H1 (cell line): ENCODE results near the gene FAM186B. TPM values are rescaled to one million over a fixed set of nuclear protein-coding genes. Genes with fewer than 3 reads are reported as not detected.

Experiments used
- CTCF ChIA-PET: fragments of 300-600 bp; sonication (Branson Sonifier 250); formaldehyde crosslinking; loops from one replicate; lab custom pipeline; 2021; ENCODE audit not compliant: partially characterized antibody; lab: Charles Lee
- POLR2A ChIA-PET: fragments of 300-600 bp; sonication (Branson Sonifier 250); formaldehyde crosslinking; loops from one replicate; lab custom pipeline; 2021; ENCODE audit warnings: inconsistent platforms; ENCODE audit not compliant: partially characterized antibody; lab: Charles Lee
- DNase-seq, 2 experiments: peaks; one replicate each; pipeline versions ENCODE4 v3.0.0 to v3.0.0-alpha.2; 2010 to 2022; ENCODE audit warnings: low spot score in 2 of 2, low read depth in 1 of 2, mixed read lengths in 1 of 2
- FAIRE-seq: peaks from 2 replicates; lab custom pipeline; 2011; peaks lifted over from hg19 to GRCh38; lab: Jason Lieb, UNC
- H2AFZ ChIP-seq: 2 replicates; pipeline ENCODE4 v1.8.1; 2012; ENCODE audit warnings: low read length, inconsistent platforms
- H2AK5ac ChIP-seq: 2 replicates; pipeline ENCODE4 v1.6.1; 2013; ENCODE audit warnings: low read depth, low read length
- H2BK120ac ChIP-seq: replicated peaks from 2 replicates; pipeline ENCODE3; 2013; ENCODE audit warnings: low read depth, low read length, inconsistent platforms
- H2BK12ac ChIP-seq: 2 replicates; pipeline ENCODE4 v1.6.1; 2013; ENCODE audit warnings: low read depth, low read length
- H2BK15ac ChIP-seq: 2 replicates; pipeline ENCODE4 v1.6.1; 2013; ENCODE audit warnings: low read length
- H2BK20ac ChIP-seq: 2 replicates; pipeline ENCODE4 v1.6.1; 2013; ENCODE audit warnings: low read length
- H2BK5ac ChIP-seq: 2 replicates; pipeline ENCODE4 v1.6.1; 2013; ENCODE audit warnings: low read depth, low read length
- H3K14ac ChIP-seq: 2 replicates; pipeline ENCODE4 v1.6.1; 2013; ENCODE audit warnings: inconsistent platforms; ENCODE audit not compliant: insufficient read length
- H3K18ac ChIP-seq: 2 replicates; pipeline ENCODE4 v1.6.1; 2013; ENCODE audit warnings: low read length; ENCODE audit errors: extremely low read depth
- H3K23ac ChIP-seq: 2 replicates; pipeline ENCODE4 v1.6.1; 2013; ENCODE audit warnings: inconsistent platforms; ENCODE audit not compliant: insufficient read length
- H3K23me2 ChIP-seq: 2 replicates; pipeline ENCODE4 v1.6.1; 2013; ENCODE audit warnings: low read depth, low read length
- H3K27ac ChIP-seq: 2 replicates; pipeline ENCODE4 v1.6.1; 2011; ENCODE audit warnings: low read depth, low read length, inconsistent platforms
- H3K27me3 ChIP-seq, 4 experiments: replicated peaks in 1 of 4; 1 replicate in 1 of 4; 2 replicates in 3 of 4; pipeline versions ENCODE4 v1.6.1 to v1.8.1; 2011 to 2013; ENCODE audit warnings: low read length in 3 of 4, mild to moderate bottlenecking in 3 of 4, inconsistent platforms in 2 of 4, mixed read lengths in 2 of 4, moderate library complexity in 1 of 4; ENCODE audit not compliant: control insufficient read depth in 3 of 4, insufficient read depth in 3 of 4; ENCODE audit errors: extremely low read depth in 1 of 4
- H3K36me3 ChIP-seq, 4 experiments: 2 replicates each; pipeline versions ENCODE4 v1.6.1 to v1.8.1; 2011 to 2013; ENCODE audit warnings: mild to moderate bottlenecking in 4 of 4, low read length in 3 of 4, moderate library complexity in 2 of 4, control low read depth in 1 of 4, inconsistent platforms in 1 of 4; ENCODE audit not compliant: insufficient read depth in 4 of 4, control insufficient read depth in 2 of 4
- H3K4ac ChIP-seq: replicated peaks from 2 replicates; pipeline ENCODE3; 2013; ENCODE audit warnings: low read length, low read depth, mixed read lengths, inconsistent platforms; ENCODE audit not compliant: insufficient read length
- H3K4me1 ChIP-seq, 4 experiments: replicated peaks in 1 of 4; 1 replicate in 1 of 4; 2 replicates in 3 of 4; pipeline versions ENCODE4 v1.6.1 to v1.8.1; 2011 to 2013; ENCODE audit warnings: low read length in 3 of 4, inconsistent platforms in 2 of 4, mixed read lengths in 1 of 4; ENCODE audit not compliant: insufficient read depth in 4 of 4, control insufficient read depth in 3 of 4
- H3K4me2 ChIP-seq, 2 experiments: 2 replicates each; pipeline versions ENCODE4 v1.6.1 to v1.8.1; 2011 to 2013; ENCODE audit warnings: low read depth in 2 of 2, low read length in 2 of 2, control low read depth in 1 of 2, inconsistent platforms in 1 of 2, mild to moderate bottlenecking in 1 of 2; ENCODE audit not compliant: insufficient read depth in 1 of 2
- H3K4me3 ChIP-seq, 4 experiments: fragments of 200-600, 300-600 bp in 1 of 4; sonication (generic), shearing (Covaris generic), sonication (Bioruptor Twin) in 1 of 4; 2 replicates each; pipeline versions ENCODE4 v1.5.1 to v1.8.1; 2011 to 2016; ENCODE audit warnings: low read length in 4 of 4, low read depth in 3 of 4, control low read depth in 2 of 4, inconsistent platforms in 2 of 4, mild to moderate bottlenecking in 2 of 4, mixed read lengths in 1 of 4, moderate library complexity in 1 of 4; ENCODE audit not compliant: insufficient read depth in 2 of 4; ENCODE audit errors: extremely low read depth in 1 of 4
- H3K56ac ChIP-seq: replicated peaks from 2 replicates; pipeline ENCODE3; 2013; ENCODE audit warnings: low read depth, mild to moderate bottlenecking, mixed read lengths, low read length, inconsistent platforms; ENCODE audit not compliant: insufficient read length
- H3K79me1 ChIP-seq: 2 replicates; pipeline ENCODE4 v1.6.1; 2013; ENCODE audit warnings: low read depth, low read length, control low read depth
- H3K79me2 ChIP-seq, 2 experiments: 2 replicates each; pipeline versions ENCODE4 v1.6.1 to v1.8.1; 2012 to 2013; ENCODE audit warnings: low read length in 2 of 2, mild to moderate bottlenecking in 2 of 2, inconsistent platforms in 1 of 2; ENCODE audit not compliant: insufficient read depth in 2 of 2, control insufficient read depth in 1 of 2
- H3K9ac ChIP-seq, 4 experiments: replicated peaks in 1 of 4; 1 replicate in 1 of 4; 2 replicates in 3 of 4; pipeline versions ENCODE4 v1.6.1 to v1.8.1; 2011 to 2013; ENCODE audit warnings: low read depth in 3 of 4, low read length in 3 of 4, control low read depth in 2 of 4, mild to moderate bottlenecking in 2 of 4, moderate library complexity in 2 of 4, inconsistent platforms in 1 of 4; ENCODE audit errors: extremely low read depth in 1 of 4
- H3K9me3 ChIP-seq, 2 experiments: 2 replicates each; pipeline versions ENCODE4 v1.6.1 to v1.8.1; 2012 to 2013; ENCODE audit warnings: mild to moderate bottlenecking in 2 of 2, moderate library complexity in 2 of 2, control low read depth in 1 of 2, inconsistent platforms in 1 of 2, low read depth in 1 of 2, low read length in 1 of 2, mixed read lengths in 1 of 2; ENCODE audit not compliant: insufficient read depth in 2 of 2
- H4K20me1 ChIP-seq, 2 experiments: replicated peaks in 1 of 2; 2 replicates each; pipeline versions ENCODE3 to v1.8.1; 2011 to 2013; ENCODE audit warnings: inconsistent platforms in 2 of 2, low read length in 2 of 2, mild to moderate bottlenecking in 1 of 2; ENCODE audit not compliant: insufficient read depth in 2 of 2, control insufficient read depth in 1 of 2
- H4K5ac ChIP-seq: 2 replicates; pipeline ENCODE4 v1.6.1; 2013; ENCODE audit warnings: low read length, low read depth, mixed read lengths, inconsistent platforms; ENCODE audit not compliant: insufficient read length
- H4K8ac ChIP-seq: 2 replicates; pipeline ENCODE4 v1.8.0; 2013; ENCODE audit warnings: mild to moderate bottlenecking, moderate library complexity, low read length, inconsistent platforms; ENCODE audit not compliant: insufficient read depth; ENCODE audit errors: extremely low read depth
- H4K91ac ChIP-seq: replicated peaks from 2 replicates; pipeline ENCODE3; 2013; ENCODE audit warnings: low read length, mixed read lengths, inconsistent platforms; ENCODE audit not compliant: insufficient read length
- BCL11A ChIP-seq, 2 experiments: IDR thresholded peaks; one replicate each; pipeline ENCODE4 v1.6.1; 2011; ENCODE audit warnings: low read depth in 2 of 2, low read length in 2 of 2, mild to moderate bottlenecking in 2 of 2
- BRCA1 ChIP-seq: IDR thresholded peaks from 2 replicates; pipeline ENCODE4 v1.6.1; 2012; ENCODE audit warnings: low read depth, low read length, improper control_type of control experiment
- EGR1 ChIP-seq: IDR thresholded peaks from 2 replicates; pipeline ENCODE4 v1.6.1; 2011; ENCODE audit warnings: low read depth, low read length, borderline replicate concordance
- KDM4A ChIP-seq: IDR thresholded peaks from one replicate; pipeline ENCODE4 v1.7.1; 2012; ENCODE audit warnings: low read depth, mild to moderate bottlenecking, moderate library complexity, low read length, inconsistent platforms; ENCODE audit not compliant: severe bottlenecking
- SUZ12 ChIP-seq: fragments of 200-600 bp; sonication (generic); IDR thresholded peaks from 2 replicates; pipeline ENCODE4 v1.6.1; 2012; ENCODE audit warnings: mild to moderate bottlenecking, inconsistent platforms, low read length, moderate library complexity, mixed read lengths
- TAF1 ChIP-seq: IDR thresholded peaks from 2 replicates; pipeline ENCODE4 v1.6.1; 2011; ENCODE audit warnings: mild to moderate bottlenecking, low read depth, low read length
- WGBS, 2 experiments: shearing (Covaris generic) in 1 of 2; methylation state at CpG; one replicate each; pipeline versions ENCODE4 v1.1.6 to v1.1.7; 2013 to 2015; ENCODE audit warnings: low lambda C conversion rate in 2 of 2, mixed read lengths in 2 of 2, inconsistent platforms in 1 of 2, low coverage in 1 of 2, missing lambda C conversion rate in 1 of 2; ENCODE audit not compliant: insufficient replicate concordance in 2 of 2, insufficient coverage in 1 of 2, insufficient read length in 1 of 2; ENCODE audit errors: extremely low coverage in 1 of 2, missing lambda C conversion rate in 1 of 2; 5-methylcytosine and 5-hydroxymethylcytosine counted together
- polyA plus RNA-seq, 7 experiments: library from polyadenylated mRNA; depleted of rRNA in 3 of 7; stranded (reverse) in 5 of 7; unstranded in 2 of 7; fragments of >200 nt in 5 of 7; fragments of 200-250 nt in 2 of 7; gene quantifications; 1 replicate in 5 of 7; 2 replicates in 1 of 7; 4 replicates in 1 of 7; pipeline versions ENCODE4 v1.2.1 to v1.2.3, GENCODE V29; 2011 to 2013; ENCODE audit warnings: missing spikeins in 2 of 7, mixed read lengths in 2 of 7
- total RNA-seq: library from RNA; stranded (reverse); fragmentation: NEBNext Ultra II Directional; extraction: Animal tissue kit (Norgen Biotek cat#: 25700); gene quantifications from 2 replicates; pipeline ENCODE4 v1.2.1, GENCODE V29; 2021
- TF ChIP-seq, protein P1 (sequence below): IDR thresholded peaks from 2 replicates; pipeline ENCODE4 v1.6.1; 2011; ENCODE audit warnings: low read length, improper control_type of control experiment

The FAM186B gene
- total and polyA plus RNA-seq, 2 of the 8 experiments (the other 6 are each of a cell fraction or from before 2014, with no cell fraction given) = 0.12 to 0.73 TPM

DNA sequence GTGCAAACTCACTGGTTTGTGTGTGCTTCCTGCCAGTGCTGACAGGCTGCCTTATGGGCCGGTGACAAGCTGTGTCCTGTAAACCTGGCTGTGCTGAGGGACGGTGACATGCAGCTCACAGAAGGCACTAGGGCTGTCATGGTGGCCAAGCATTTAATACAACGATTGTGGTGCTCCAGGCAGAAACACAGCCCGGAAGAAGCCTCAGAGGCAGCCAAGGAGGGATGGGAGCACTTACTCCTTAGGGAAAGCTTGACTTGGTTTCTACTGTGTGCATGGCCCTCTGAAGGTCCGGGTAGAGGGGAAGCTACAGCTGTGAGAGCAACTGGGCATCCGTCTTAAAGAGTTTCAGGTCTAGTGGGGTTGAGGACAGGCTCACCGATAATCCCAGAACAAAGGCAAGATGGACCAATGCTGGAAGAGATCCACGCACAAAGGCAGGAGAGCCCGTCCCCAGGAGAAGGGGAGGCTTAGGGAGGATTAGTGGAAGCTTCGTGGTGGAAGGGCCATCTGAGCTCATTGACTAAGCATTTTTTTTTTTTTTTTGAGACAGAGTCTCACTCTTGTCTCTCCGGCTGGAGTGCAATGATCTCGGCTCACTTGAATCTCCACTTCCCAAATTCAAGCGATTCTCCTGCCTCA is 26.8 kb downstream of the FAM186B start:
- Histone ChIP-seq H2BK20ac (0 out of 2 replicates have a peak overlapping the region, but pooled peaks have one; percentile 80), H3K9me3 (no peaks in the 10 kb centered on the region), H3K18ac (no peak overlapping the region), H3K23ac (no peak overlapping the region), H3K27ac (no peak overlapping the region), H4K8ac (no peak overlapping the region; the same call in 1 of the 2 replicates), H4K91ac (no peak overlapping the region), H2BK5ac (no peak overlapping the region), H3K79me1 (no peaks in the 10 kb centered on the region; the same call in 1 of the 2 replicates), H3K27me3 (no peaks in the 10 kb centered on the region), H2BK12ac (no peak overlapping the region), H3K23me2 (no peaks in the 10 kb centered on the region), H3K9ac (no peak overlapping the region; a peak in 2 of 7 replicates), H2BK120ac (no peak overlapping the region), H3K36me3 (peaks cover 0 to 8% (median 0%) of the 10 kb centered on the region in 4 experiments; a peak in 2 of 8 replicates), H2AK5ac (no peak overlapping the region; the same call in 1 of the 2 replicates), H3K79me2 (no peaks in the 10 kb centered on the region; a peak in 1 of 4 replicates), H3K56ac (no peak overlapping the region), H3K4me2 (no peak overlapping the region), H3K4ac (no peak overlapping the region), H4K5ac (no peak overlapping the region), H2BK15ac (no peak overlapping the region), H4K20me1 (peaks cover 2 to 14% of the 10 kb centered on the region in 2 experiments), H3K4me1 (peaks cover 0 to 6% (median 4%) of the 10 kb centered on the region in 4 experiments; a peak in 4 of 7 replicates), H2AFZ (no peak overlapping the region), H3K14ac (no peak overlapping the region), H3K4me3 (no peak overlapping the region)
- ChIA-PET POLR2A (interaction anchor here (0.6 to 1.4 kb wide), 5 partner anchors 11 to 347 kb away, joined by 3 to 5 read pairs (median 3); partner anchors contain the start of gene TUBA1C), CTCF (interaction anchor here (0.6 to 10.8 kb wide), 16 partner anchors 8 to 487 kb away, joined by 3 to 171 read pairs (median 5); partner anchors contain the start of gene DNAJC22)
- FAIRE-seq (no peak), DNase-seq (no peak)
- WGBS, 2 experiments = 89% methylated on average over 13 of the region's 13 CpGs; no CpG with 5 or more reads in 1 of the 2 experiments
- TF ChIP-seq EGR1 (no peak), SUZ12 (no peak), KDM4A (no peak), BCL11A (IDR thresholded peaks at IDR 0.05; ENCODE audit: low read depth in 2 of 2, low read length in 2 of 2) (no peak), TAF1 (no peak), BRCA1 (no peak)
- TF ChIP-seq, protein P1, sequence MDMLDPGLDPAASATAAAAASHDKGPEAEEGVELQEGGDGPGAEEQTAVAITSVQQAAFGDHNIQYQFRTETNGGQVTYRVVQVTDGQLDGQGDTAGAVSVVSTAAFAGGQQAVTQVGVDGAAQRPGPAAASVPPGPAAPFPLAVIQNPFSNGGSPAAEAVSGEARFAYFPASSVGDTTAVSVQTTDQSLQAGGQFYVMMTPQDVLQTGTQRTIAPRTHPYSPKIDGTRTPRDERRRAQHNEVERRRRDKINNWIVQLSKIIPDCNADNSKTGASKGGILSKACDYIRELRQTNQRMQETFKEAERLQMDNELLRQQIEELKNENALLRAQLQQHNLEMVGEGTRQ = no peak
